GM19238 (cell line): ENCODE results near the gene RFTN2.
"Not testable (repeated sequence)": the region's sequence is repeated elsewhere in the genome, so short reads cannot be mapped to it uniquely, and the experiment has no call there.

Experiments
- DNase-seq: peaks from one replicate; pipeline ENCODE4 v3.0.0; 2011; ENCODE audit warnings: low spot score; ENCODE audit not compliant: insufficient read length

Gene RFTN2, protein sequence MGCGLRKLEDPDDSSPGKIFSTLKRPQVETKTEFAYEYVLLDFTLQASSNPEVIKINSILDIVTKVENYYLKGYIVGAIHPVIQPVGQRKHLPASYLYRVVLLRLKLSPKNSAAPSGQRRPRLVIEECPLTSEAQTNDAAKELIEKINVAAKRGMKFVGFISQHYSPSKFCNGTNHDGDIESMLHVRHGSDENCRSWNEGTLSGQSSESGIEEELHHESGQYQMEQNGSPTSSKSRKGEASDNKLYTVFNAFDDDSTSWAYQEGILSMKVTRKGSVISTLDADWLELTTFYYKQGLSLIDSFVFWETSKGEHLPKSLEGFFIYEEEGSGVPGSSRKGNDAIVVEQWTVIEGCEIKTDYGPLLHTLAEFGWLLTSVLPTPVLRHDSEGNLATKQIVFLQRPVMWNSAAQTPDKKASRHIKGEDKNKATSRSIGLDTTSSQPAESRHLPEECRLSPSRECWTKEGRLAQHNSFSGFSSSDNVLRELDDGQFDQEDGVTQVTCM

DNA sequence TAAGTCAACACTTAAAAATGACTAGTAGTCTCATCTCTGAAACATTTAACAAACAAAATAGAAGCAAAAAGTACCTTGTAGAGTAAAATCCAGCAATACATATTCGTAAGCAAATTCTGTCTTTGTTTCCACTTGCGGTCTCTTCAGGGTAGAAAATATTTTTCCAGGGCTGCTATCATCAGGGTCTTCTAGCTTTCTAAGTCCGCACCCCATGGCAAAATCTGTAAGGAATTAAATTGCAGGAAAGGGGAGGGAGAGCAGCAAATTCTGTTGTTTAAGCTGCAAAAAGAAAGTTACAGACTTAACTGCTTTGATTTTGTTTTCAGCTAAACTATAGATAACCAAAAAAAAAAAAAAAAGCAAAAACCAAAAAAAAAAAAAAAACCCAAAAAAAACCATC, at the start of gene RFTN2:
Gene RFTN2, minus strand, starts transcription at position 342 of the 400 bp plus-strand sequence. Its CDS starts 129 bp downstream, at position 213.
- no peak for DNase-seq

DNA sequence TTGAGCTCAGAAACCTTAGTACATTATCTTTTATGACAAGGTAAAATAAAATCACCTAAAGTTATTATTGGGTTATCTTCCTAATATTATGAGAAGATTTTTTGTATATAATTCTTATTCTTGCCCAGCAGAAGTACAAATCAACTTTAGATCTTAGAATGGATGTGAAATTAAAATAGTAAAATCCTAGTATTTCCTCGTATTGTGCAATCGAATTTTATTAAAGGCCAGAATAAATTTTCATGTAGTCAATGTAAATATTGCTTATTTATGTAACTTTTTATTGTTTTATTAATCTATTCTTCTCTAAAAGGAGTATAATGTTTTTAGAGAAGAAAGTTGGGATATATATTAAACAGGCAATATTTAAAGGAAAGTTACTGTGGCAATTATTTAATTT, 42.5 kb upstream of the RFTN2 start:
- no peak for DNase-seq

DNA sequence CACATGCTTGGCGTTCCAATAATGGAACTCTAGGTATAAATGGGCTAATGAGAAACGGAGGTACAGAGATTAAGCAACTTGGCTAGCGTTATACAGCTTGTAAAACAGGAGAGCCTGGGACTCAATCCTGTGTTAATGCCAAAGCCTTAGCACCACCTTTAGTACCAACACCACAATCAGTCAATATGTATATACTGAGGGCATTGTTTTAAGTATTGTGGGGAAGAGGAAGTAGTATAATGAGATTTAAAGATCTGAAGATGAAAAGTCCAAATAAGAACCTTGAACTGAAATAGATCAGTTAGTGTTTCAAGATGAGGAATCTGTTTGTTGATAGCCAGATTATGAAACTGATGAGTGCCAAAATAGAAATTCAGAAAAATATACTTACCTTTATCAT, 37.9 kb upstream of the RFTN2 start:
- no peak for DNase-seq

DNA sequence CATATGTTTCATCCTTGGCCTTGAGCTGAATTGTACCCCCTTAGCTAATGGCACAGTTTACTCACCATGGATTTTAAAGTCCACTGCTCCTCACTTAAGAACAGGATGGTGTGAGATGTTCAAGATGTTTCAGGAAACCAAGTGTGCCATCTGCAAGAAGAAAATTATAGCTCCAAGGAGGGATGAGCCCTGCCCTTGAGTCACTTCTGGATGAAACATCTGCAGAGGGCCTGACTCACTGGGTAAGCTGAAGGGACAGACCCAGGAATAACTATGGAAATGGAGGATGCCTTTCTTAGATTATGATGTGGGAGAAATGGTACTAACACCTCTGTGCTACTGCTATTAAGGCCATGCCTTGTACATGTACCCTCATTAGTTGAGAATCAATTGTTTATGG, 36.2 kb upstream of the RFTN2 start:
- no peak for DNase-seq

DNA sequence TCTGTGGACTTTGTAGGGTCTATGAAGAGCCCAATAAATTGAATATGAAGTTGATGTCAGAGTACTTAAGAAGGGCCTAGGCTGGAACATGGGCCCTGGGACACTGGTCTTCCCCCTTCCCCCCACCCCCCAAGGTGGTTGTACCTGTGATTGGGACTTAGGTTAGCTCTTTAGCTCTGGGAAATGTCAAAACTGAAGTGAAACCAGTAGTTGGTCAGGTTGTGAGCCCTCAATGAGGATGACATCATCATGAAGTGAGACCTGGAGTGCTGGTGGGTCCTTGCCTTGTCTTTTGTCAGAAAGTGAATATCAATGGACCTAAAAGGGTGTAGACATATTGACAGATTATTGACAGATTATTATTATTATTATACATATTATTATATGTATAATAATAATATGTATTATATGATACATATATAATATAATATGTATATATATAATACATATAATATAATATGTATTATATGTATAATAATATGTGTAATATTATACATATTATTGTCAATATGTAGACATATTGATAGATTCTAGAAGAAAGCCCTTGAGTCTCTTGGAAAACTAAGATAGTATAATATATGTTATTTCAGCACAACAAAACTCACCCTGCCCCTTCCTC, 35.1 kb upstream of the RFTN2 start:
- peak; percentile 33 for DNase-seq

DNA sequence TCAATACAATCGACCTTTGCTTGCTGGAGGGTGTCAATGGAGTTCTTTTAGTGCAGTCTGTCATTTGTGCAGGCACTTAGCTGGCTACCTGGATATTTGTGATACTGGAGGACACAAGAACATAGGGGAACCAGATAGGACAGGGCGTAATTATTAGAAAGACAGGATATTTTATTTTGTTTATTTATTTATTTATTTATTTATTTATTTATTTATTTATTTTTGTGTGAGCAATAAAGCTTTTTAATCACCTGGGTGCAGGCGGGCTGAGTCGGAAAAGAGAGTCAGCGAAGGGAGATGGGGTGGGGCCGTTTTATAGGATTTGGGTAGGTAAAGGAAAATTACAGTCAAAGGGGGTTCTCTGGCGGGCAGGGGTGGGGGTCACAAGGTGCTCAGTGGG, 33.8 kb upstream of the RFTN2 start:
- DNase-seq: not testable (repeated sequence)

DNA sequence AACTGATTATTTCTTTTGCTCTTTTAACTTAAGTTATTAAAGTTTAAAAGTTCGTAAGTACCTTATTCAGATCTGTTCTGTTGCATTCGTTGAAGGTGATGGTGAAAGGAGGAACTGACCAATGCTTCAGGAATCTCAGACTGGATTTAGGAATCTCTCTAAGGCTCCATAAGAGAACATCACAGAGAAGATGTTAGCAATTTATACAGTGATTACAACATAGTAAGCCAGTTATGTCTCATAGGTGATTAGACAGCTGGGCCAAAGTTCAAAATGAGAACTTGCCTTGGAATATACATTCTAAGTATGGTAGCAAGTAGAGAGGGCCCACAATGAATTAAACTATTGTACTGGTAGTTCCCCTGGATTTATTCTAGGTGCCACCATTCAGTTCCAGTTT, 32.9 kb upstream of the RFTN2 start:
- DNase-seq: no peak

DNA sequence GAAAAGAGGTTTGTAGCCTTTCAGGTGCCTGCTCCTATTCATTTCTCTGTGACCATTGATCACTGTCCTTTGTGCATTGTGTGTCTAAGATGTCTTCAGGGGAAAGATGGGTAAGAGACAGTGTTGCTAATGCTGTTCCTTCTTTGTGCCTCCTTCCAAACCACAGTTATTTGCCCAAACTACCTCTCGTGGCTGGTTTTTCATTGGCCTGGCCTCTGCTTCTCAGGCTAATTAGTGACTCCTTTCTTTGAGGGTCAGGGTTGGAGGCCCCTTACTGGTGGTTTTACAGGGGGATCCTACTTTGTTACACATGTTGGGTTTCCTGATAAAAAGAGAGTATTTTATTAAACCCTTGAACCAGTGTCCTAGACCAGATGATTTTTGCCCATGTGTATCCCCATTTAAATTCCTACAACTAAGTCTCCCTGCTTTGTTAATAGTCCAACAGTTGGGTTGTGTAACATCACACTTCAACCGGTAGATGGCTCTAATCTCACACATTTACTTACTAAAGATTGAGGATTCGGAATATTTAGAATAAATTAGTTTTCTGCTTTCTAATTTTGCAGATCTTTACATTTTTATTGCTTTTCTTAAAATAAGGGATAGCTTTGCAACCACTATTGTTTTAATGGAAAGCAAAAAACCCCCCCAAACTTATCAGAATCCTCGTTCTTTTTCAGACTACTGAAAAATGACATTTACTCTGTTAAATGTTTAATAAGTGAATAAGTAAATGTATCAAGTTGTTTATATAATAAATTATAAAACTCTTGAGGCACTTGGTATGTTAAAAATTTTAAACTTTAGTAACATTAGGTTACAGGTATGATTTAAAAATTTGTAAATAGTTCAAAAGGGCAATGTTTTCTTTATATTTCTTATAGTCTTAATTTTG, 32.2 kb upstream of the RFTN2 start:
- DNase-seq: no peak

DNA sequence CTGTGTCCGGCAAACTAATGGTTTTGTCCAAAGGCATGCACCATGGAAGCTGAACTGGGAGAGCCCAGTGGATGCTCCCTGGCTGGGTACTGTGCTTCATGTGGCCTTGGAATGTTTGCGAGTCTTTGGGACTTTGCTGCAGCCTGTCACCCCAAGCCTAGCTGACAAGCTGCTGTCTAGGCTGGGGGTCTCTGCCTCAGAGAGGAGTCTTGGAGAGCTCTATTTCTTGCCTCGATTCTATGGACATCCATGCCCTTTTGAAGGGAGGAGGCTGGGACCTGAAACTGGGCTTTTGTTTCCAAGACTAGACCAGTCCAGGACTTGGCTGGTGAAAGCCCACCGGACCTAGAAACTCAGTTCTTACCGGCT, 31.4 kb upstream of the RFTN2 start:
- DNase-seq: no peak

DNA sequence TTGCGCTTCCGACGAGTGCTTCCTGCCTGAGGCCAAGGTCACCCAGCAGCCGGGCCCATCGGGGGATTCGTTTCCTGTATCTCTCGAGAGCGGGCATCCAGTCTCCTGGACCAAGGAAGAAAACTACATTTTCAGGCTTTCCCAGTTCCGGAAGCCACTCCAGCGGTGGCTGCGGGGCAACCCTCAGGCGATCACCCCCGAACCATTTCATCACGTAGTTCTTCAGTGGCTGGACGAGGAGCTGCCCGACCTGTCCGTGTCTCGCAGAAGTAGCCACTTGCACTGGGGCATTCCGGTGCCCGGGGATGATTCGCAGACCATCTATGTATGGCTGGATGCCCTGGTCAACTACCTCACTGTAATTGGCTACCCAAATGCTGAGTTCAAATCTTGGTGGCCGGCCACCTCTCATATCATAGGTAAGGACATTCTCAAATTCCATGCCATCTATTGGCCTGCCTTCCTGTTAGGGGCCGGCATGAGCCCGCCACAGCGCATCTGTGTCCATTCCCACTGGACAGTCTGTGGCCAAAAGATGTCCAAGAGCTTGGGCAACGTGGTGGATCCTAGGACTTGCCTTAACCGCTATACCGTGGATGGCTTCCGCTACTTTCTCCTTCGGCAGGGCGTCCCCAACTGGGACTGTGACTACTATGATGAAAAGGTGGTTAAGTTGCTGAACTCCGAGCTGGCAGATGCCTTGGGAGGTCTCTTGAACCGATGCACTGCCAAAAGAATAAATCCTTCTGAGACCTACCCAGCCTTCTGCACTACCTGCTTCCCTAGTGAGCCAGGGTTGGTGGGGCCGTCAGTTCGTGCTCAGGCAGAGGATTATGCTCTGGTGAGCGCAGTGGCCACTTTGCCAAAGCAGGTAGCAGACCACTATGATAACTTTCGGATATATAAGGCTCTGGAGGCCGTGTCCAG, 30.8 kb upstream of the RFTN2 start:
- no peak for DNase-seq

DNA sequence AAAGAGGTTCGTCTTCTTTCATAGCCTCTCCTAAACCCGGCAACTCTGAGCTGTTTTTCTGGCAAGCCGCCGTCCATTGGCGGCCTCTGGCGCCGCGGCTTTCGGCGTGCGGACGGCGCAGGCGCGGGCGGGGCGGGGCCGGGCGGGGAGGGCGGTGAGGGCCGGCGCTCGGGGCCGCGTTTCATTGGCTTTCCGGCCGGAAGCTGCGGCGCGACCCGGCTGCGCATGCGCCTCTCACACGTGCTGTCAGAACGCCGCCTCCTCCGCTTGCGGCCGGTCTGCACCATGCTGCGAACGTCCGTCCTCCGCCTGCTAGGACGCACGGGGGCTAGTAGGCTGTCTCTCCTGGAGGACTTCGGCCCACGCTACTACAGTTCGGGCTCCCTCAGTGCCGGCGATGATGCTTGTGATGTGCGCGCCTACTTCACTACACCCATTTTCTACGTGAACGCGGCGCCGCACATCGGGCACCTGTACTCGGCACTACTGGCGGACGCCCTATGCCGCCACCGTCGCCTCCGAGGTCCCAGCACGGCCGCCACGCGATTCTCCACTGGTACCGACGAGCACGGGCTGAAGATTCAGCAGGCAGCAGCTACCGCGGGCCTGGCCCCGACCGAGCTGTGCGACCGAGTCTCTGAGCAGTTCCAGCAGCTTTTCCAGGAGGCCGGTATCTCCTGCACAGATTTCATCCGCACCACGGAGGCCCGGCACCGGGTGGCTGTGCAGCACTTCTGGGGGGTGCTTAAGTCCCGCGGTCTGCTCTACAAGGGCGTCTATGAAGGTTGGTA, 29.9 kb upstream of the RFTN2 start, which contains the start of gene MARS2:
Gene MARS2, plus strand, starts transcription at position 249 of the 791 bp plus-strand sequence. Its CDS starts 37 bp downstream, at position 286.
- DNase-seq: peak; percentile 85

DNA sequence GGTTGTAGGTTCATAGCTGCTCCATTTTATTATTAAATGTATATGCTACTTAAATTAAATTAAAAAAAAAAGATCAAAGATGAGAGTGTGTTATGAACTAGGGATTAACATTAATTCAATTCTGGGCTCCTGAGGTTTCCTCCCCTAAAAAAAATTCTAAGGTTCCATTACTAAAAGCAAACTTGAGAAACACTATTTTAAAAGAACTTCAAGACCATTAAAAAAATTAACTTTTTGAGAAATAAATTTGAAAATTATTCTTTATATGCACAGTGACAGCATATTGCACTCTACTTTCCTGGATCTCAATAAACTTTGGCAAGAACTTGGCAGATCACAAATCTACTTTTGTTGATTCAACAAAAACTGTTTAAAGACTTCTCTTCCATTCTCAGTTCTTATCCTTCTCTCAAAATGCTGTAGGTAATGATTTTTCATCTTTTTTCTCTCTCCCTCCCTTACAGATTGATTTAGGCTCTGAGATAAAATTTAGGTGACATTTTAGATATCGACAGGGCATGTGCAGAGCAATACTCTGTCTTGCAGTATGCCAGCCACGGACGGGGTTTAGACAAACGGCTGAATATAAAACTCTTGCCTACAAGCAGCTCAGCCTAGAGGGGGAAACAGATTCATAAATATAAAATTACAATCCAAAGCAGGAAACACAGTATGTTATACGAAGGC, 29.2 kb upstream of the RFTN2 start:
- no peak for DNase-seq

DNA sequence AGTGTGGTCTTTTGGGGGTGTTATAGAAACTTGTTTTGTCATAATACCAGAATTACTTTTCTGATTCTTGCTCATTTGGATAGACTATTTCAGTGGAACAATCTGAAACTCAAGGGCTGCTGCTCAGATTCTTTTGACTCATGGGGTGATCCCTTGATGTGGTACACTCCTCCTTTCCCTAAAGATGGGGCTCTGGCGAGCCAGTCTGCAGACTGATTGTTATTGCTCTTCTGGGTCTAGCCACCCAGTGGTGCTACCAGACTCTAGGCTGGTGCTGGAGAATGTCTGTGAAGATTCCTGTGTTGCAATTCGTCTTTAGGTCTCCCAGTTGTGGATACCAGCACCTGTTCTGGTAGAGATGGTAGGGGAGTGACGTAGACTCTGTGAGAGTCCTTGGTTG, 25.6 kb upstream of the RFTN2 start:
- no peak for DNase-seq

DNA sequence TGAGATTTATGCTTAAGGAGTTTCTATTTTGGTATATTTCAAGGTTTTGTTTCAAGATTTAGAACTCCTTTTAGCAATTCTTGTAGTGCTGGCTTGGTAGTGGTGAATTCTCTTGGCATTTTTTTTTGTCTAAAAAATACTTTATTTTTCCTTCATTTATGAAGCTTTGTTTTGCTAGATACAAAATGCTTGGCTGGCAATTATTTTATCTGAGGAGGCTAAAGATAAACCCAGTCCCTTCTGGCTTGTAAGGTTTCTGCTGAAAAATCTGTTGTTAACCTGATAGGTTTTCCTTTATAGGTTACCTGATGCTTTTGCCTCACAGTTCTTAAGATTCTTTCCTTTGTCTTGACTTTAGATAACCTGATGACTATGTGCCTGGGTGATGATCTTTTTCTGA, 24.3 kb upstream of the RFTN2 start:
- not testable (repeated sequence) for DNase-seq

DNA sequence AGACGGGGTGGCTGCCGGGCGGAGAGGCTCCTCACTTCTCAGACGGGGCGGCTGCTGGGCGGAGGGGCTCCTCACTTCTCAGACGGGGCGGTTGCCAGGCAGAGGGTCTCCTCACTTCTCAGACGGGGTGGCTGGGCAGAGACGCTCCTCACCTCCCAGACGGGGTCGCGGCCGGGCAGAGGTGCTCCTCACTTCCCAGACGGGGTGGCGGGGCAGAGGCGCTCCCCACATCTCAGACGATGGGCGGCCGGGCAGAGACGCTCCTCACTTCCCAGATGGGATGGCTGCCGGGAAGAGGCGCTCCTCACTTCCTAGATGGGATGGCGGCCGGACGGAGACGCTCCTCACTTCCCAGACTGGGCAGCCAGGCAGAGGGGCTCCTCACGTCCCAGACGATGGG, 21.2 kb upstream of the RFTN2 start:
- not testable (repeated sequence) for DNase-seq

DNA sequence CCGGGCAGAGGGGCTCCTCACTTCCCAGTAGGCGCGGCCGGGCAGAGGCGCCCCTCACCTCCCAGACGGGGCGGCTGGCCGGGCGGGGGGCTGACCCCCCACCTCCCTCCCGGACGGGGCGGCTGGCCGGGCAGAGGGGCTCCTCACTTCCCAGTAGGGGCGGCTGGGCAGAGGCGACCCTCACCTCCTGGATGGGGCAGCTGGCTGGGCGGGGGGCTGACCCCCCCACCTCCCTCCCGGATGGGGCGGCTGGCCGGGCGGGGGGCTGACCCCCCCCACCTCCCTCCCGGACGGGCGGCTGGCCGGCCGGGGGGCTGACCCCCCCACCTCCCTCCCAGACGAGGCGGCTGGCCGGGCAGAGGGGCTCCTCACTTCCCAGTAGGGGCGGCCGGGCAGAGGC, 20.6 kb upstream of the RFTN2 start:
- DNase-seq: not testable (repeated sequence)

DNA sequence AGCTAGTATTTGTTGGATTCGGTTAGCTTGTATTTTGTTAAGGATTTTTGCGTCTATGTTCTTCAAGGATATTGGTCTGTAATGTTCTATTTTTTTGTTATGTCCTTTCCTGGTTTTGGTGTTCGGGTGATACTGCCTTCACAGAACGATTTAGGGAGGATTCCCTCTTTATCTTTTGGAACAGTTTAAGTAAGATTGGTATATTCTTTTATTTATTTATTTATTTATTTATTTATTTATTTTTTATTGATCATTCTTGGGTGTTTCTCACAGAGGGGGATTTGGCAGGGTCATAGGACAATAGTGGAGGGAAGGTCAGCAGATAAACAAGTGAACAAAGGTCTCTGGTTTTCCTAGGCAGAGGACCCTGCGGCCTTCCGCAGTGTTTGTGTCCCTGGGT, 19.8 kb upstream of the RFTN2 start:
- DNase-seq: not testable (repeated sequence)

DNA sequence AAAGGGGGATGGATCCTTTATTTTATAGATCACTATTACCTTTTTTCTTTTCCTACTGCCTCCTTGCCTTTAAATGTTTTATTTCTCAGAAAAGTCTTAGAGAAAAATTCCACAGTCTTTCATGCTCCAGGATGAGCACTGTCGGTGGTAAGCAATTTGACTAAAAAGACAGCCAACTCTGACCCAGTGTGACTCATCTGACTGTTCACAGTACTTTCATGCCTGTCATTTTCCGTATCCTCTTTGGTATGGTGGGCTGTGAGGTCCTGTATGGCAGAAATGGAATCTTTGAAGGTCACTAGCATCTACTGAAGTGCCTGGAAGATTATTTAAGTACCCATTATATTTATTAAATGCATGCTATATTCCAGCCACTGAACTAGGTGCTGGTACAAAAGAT, 2.1 kb upstream of the RFTN2 start:
- DNase-seq: no peak

DNA sequence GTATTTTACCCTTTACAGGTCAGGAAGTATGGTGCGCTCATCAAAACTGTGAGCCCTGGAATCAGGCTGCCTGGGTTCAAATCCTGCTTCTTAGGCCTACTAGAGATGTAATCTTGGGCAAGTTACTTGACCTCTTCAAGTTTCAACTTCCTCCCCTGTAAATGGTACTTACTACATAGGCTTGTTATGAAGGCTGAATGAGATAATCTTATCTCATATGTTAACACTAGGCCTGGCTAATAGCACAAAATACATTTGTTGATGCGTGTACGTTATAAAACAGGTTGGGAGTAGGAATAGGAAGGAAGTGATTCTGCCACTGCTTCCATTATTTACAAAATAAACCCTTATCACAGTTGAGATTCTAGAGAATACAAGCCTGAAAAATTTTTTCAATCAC, 1.7 kb upstream of the RFTN2 start:
- no peak for DNase-seq
